SK-MEL-5 (cell line): ENCODE data around the gene RPL12. TPM values are rescaled to one million over a fixed set of nuclear protein-coding genes. Genes with fewer than 3 reads are reported as not detected.
"Not testable (repeated sequence)": the region's sequence is repeated elsewhere in the genome, so short reads cannot be mapped to it uniquely, and the experiment has no call there.

ENCODE experiments used
- DNase-seq: peaks from one replicate; pipeline ENCODE4 v3.0.0-alpha.2; 2016; ENCODE audit warnings: low read depth, low spot score
- in situ Hi-C: cut with HindIII; loops from 2 replicates; pipeline ENCODE4 v1.10.0; 2016; ENCODE audit warnings: low sequenced_read_pairs, high pct_unique_total_duplicates, low pct_unique_long_range_greater_than_20kb
- total RNA-seq: library from RNA; depleted of rRNA; stranded (reverse); fragments of >200 nt; shearing (Covaris generic); gene quantifications from 2 replicates; pipeline ENCODE4 v1.2.3, GENCODE V29; 2014

RPL12 gene
- total RNA-seq, 1 experiment from 2014 or later: 2,311 TPM

- in situ Hi-C loops: no loop called here
- no peak for DNase-seq
These were observed 23.4 kb upstream of the RPL12 start for GRCh38 chr9:127474592-127474991.

GRCh38 chr9:127473932-127474331 is 22.7 kb upstream of the RPL12 start:
- DNase-seq: no peak
- in situ Hi-C loops: no loop called here

- in situ Hi-C loops: no loop called here
These were observed 22.3 kb upstream of the RPL12 start for GRCh38 chr9:127473501-127473900.

GRCh38 chr9:127470662-127471061 is 19.5 kb upstream of the RPL12 start:
- in situ Hi-C loops: no loop called here
- DNase-seq: no peak

More at GRCh38 chr9:127473501-127473900, 22.3 kb upstream of the RPL12 start:
- no peak for DNase-seq

- DNase-seq: no peak
These were observed 16.4 kb upstream of the RPL12 start for GRCh38 chr9:127467621-127468020.

GRCh38 chr9:127466407-127466917 is 15.3 kb upstream of the RPL12 start:
- in situ Hi-C loops, DNase-seq: not testable (repeated sequence)

More at GRCh38 chr9:127467621-127468020, 16.4 kb upstream of the RPL12 start:
- in situ Hi-C loops: no loop called here

- no peak for DNase-seq
- in situ Hi-C loops: no loop called here
These were observed 12.7 kb upstream of the RPL12 start for GRCh38 chr9:127463911-127464310.

- in situ Hi-C loops: no loop called here
- no peak for DNase-seq
These were observed 12.2 kb upstream of the RPL12 start for GRCh38 chr9:127463382-127463781.

- in situ Hi-C loops: no loop called here
- DNase-seq: no peak
These were observed 7.7 kb upstream of the RPL12 start for GRCh38 chr9:127458921-127459320.

GRCh38 chr9:127457191-127457878 is 6.1 kb upstream of the RPL12 start:
- in situ Hi-C loops: no loop called here
- DNase-seq: no peak

GRCh38 chr9:127455324-127455992 is 4.3 kb upstream of the RPL12 start:
- in situ Hi-C loops: no loop called here
- peak; percentile 67 for DNase-seq

- in situ Hi-C loops: no loop called here
These were observed 1.5 kb upstream of the RPL12 start for GRCh38 chr9:127452691-127453090.

GRCh38 chr9:127451858-127452656 is 851 bp upstream of the RPL12 start:
- DNase-seq: peak; percentile 62
- in situ Hi-C loops: no loop called here

More at GRCh38 chr9:127452691-127453090, 1.5 kb upstream of the RPL12 start:
- DNase-seq: no peak

- in situ Hi-C loops: no loop called here
These were observed 327 bp upstream of the RPL12 start for GRCh38 chr9:127451608-127451857.

GRCh38 chr9:127450243-127450760 is 904 bp downstream of the RPL12 start:
- in situ Hi-C loops: no loop called here
- DNase-seq: peak; percentile 14

More at GRCh38 chr9:127451608-127451857, 327 bp upstream of the RPL12 start:
- no peak for DNase-seq

GRCh38 chr9:127449332-127449966 is 1.8 kb downstream of the RPL12 start:
- in situ Hi-C loops: no loop called here
- DNase-seq: no peak

GRCh38 chr9:127448112-127448805 is 2.9 kb downstream of the RPL12 start:
- DNase-seq: no peak
- in situ Hi-C loops: no loop called here
